Purkinje cell (primary cell): ENCODE measurements around the gene C2orf68. TPM values are rescaled to one million over a fixed set of nuclear protein-coding genes. Genes with fewer than 3 reads are reported as not detected.

Source experiments
- polyA plus RNA-seq: library from polyadenylated mRNA; unstranded; fragments of >200 nt; fragmentation: Nextera tagmentation; gene quantifications from 2 replicates; pipeline ENCODE4 v1.2.1, GENCODE V29; 2014

C2orf68 gene, protein sequence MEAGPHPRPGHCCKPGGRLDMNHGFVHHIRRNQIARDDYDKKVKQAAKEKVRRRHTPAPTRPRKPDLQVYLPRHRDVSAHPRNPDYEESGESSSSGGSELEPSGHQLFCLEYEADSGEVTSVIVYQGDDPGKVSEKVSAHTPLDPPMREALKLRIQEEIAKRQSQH
- polyA plus RNA-seq, result 2.0 and 3.1 TPM in 2 replicates

DNA sequence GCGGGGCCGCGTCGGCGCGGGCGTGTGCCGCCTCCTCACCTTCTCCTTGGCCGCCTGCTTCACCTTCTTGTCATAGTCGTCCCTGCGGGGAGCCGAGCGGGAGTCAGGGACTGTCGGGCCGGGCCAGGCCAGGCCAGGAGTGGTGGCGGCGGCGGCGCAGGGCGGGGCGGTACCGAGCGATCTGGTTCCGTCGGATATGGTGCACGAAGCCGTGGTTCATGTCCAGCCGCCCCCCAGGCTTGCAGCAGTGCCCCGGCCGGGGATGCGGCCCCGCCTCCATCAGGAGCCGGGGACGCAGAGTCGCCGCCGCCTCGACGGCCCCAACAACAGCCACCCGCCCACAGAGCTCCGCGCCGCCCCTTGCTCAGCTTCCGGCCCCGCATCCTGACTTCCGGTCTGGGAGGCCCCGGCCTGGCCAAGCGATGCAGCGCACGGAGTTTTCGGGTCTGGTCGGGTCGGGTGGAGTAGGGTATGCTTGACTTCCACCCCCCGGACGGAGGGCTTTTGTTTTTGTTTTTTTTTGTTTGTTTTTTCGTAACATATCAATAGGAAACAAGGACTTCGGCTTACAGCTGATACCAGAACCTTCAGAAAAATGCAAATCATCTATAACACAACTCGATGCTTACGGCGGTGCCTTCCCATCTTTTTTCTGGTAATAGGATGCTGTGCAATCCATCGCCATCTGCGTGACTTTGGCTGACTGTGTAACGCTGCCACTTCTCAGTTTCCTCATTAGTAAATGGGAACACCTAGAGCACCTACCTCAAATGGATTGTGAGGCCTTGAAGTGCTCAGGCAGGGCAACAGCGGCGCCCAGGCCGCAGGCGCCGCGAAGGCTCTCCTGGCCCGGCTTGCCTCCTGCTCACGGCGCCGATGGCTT is at the start of gene C2orf68:
C2orf68 (minus strand) TSS at position 362 of the 883 bp plus-strand sequence; CDS start at position 280, 82 bp downstream.

GRCh38 chr2:85602476-85603234 is 9.2 kb downstream of the C2orf68 start, which contains the start of gene TMEM150A:
Gene TMEM150A (minus strand): TSS chr2:85602698. CDS start chr2:85601948, 750 bp downstream.

GRCh38 chr2:85595301-85596025 is 16.4 kb downstream of the C2orf68 start, which contains the start of gene RNF181:
Gene RNF181 (plus strand): TSS chr2:85595745. CDS start chr2:85595764, 19 bp downstream.

GRCh38 chr2:85584354-85584856 is 27.5 kb downstream of the C2orf68 start, which contains the start of gene VAMP5:
Gene VAMP5 (plus strand): TSS chr2:85584431. CDS start chr2:85584491, 60 bp downstream.

DNA sequence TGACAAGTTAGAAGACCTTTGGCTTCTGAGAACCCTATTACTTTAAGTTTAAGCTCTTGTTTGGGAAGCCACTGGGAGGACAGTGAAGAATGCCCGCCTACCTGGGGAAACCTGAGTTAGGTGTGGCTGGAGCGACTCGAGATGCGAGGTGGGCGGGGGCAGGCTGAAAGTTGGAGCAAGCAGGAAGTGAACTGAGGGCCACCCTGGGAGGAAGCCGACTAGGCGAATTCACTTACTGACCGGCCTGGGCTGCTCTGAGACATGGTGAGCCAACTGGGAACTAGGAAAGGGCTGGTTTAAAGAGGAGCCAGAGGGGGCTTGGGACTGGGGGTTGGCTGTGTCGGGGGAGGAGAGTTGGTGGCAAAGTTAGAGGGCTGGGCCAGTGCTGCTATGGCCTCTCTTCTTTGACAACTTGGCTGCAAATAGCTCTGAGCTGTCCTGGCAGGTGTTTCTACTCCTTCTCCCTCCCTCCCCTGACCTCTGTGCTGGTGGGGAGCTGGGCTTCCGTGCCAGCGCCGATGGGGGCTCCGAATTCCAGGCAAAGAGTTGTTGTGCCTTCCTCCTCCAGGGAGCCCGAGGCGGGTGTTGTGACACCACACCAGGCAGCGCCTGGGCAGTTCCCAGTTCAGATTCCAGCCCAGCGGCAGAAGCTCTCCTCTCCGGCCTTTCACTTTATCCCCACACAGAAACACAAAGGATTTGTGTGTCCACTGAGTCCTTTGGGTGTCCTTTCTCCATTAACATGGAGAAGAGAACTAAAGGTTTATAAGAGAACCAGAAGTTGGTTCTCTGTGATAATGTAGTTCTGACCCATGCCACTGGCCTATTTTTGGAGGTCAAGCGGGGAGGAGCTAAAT is 34.3 kb downstream of the C2orf68 start, which contains the start of gene VAMP8:
VAMP8 (plus strand) TSS at position 201 of the 857 bp plus-strand sequence; CDS start at position 262, 61 bp downstream.

GRCh38 chr2:85561280-85562212 is 50.3 kb downstream of the C2orf68 start, which contains the start of gene GGCX:
Gene GGCX (minus strand): TSS chr2:85561493. CDS start chr2:85561428, 65 bp downstream.

Other genes starting within 250 kb of the C2orf68 start
- 0.65 TPM in 1 of 2 replicates, not detected in the other for gene CAPG, start 201.7 kb downstream of the C2orf68 start, polyA plus RNA-seq
- gene SH2D6, start 193.4 kb downstream of the C2orf68 start, polyA plus RNA-seq, result not detected in 2 replicates
- gene MAT2A, start 72.9 kb downstream of the C2orf68 start, polyA plus RNA-seq, result 56.5 and 69.3 TPM in 2 replicates
- gene GGCX, start 50.6 kb downstream of the C2orf68 start, polyA plus RNA-seq, result 14.1 and 36.9 TPM in 2 replicates
- 1.6 and 7.8 TPM in 2 replicates for gene VAMP8, start 34.5 kb downstream of the C2orf68 start, polyA plus RNA-seq
- 8.0 and 12.1 TPM in 2 replicates for gene VAMP5, start 27.6 kb downstream of the C2orf68 start, polyA plus RNA-seq
- 243 and 314 TPM in 2 replicates for gene RNF181, start 16.3 kb downstream of the C2orf68 start, polyA plus RNA-seq
- 0.46 TPM in 1 of 2 replicates, not detected in the other for gene TMEM150A, start 9.4 kb downstream of the C2orf68 start, polyA plus RNA-seq
- gene USP39, start 4.1 kb upstream of the C2orf68 start, polyA plus RNA-seq, result 23.5 and 28.5 TPM in 2 replicates
- not detected in 2 replicates for gene SFTPB, start 56.1 kb upstream of the C2orf68 start, polyA plus RNA-seq
- not detected in 2 replicates for gene GNLY, start 82.3 kb upstream of the C2orf68 start, polyA plus RNA-seq
- not detected in 2 replicates for gene ATOH8, start 141.9 kb upstream of the C2orf68 start, polyA plus RNA-seq